ENCODE data around the gene SDE2. TPM values are rescaled to one million over a fixed set of nuclear protein-coding genes. Genes with fewer than 3 reads are reported as not detected.
"Not testable (repeated sequence)": the region's sequence is repeated elsewhere in the genome, so short reads cannot be mapped to it uniquely, and the experiment has no call there.

The SDE2 gene
- total and polyA plus RNA-seq, 2 of the 8 experiments (the other 6 are each of a cell fraction or from before 2014, with no cell fraction given): 8.5 to 16.7 TPM

GRCh38 chr1:225970592-225971157 lies 28.5 kb downstream of the SDE2 start:
- not testable (repeated sequence) for H3K14ac ChIP-seq (ENCODE audit: insufficient read length); H4K91ac ChIP-seq (replicated peaks; ENCODE audit: insufficient read length, low read length); H2BK120ac ChIP-seq (replicated peaks; ENCODE audit: low read depth, low read length); H2BK15ac ChIP-seq (ENCODE audit: low read length); H3K27me3 ChIP-seq (replicated peaks in 1 of 4; ENCODE audit: control insufficient read depth in 3 of 4, extremely low read depth in 1 of 4, insufficient read depth in 3 of 4, low read length in 3 of 4); H3K56ac ChIP-seq (replicated peaks; ENCODE audit: insufficient read length, low read depth, low read length); H2BK20ac ChIP-seq (ENCODE audit: low read length); H3K9me3 ChIP-seq (ENCODE audit: insufficient read depth in 2 of 2, low read depth in 1 of 2, low read length in 1 of 2); H2BK5ac ChIP-seq (ENCODE audit: low read depth, low read length); H3K9ac ChIP-seq (replicated peaks in 1 of 4; ENCODE audit: extremely low read depth in 1 of 4, low read depth in 3 of 4, low read length in 3 of 4); H3K79me1 ChIP-seq (ENCODE audit: low read depth, low read length); H3K4me2 ChIP-seq (ENCODE audit: insufficient read depth in 1 of 2, low read depth in 2 of 2, low read length in 2 of 2); H2AFZ ChIP-seq (ENCODE audit: low read length); H2BK12ac ChIP-seq (ENCODE audit: low read depth, low read length); H3K4ac ChIP-seq (replicated peaks; ENCODE audit: insufficient read length, low read depth, low read length); H3K27ac ChIP-seq (ENCODE audit: low read depth, low read length); H3K4me3 ChIP-seq (ENCODE audit: extremely low read depth in 1 of 4, insufficient read depth in 2 of 4, low read depth in 3 of 4, low read length in 4 of 4); H3K4me1 ChIP-seq (replicated peaks in 1 of 4; ENCODE audit: control insufficient read depth in 3 of 4, insufficient read depth in 4 of 4, low read length in 3 of 4); H3K18ac ChIP-seq (ENCODE audit: extremely low read depth, low read length); H3K79me2 ChIP-seq (ENCODE audit: control insufficient read depth in 1 of 2, insufficient read depth in 2 of 2, low read length in 2 of 2); H3K23ac ChIP-seq (ENCODE audit: insufficient read length); FAIRE-seq; H3K23me2 ChIP-seq (ENCODE audit: low read depth, low read length); H4K8ac ChIP-seq (ENCODE audit: extremely low read depth, insufficient read depth, low read length); H3K36me3 ChIP-seq (ENCODE audit: control insufficient read depth in 2 of 4, insufficient read depth in 4 of 4, low read length in 3 of 4); H4K20me1 ChIP-seq (replicated peaks in 1 of 2; ENCODE audit: control insufficient read depth in 1 of 2, insufficient read depth in 2 of 2, low read length in 2 of 2); H2AK5ac ChIP-seq (ENCODE audit: low read depth, low read length); H4K5ac ChIP-seq (ENCODE audit: insufficient read length, low read depth, low read length)
- peak in 1 of 2 experiments; percentile 32 for DNase-seq (ENCODE audit: low read depth in 1 of 2, low spot score in 2 of 2)
- 96% methylated on average over 12 of the region's 16 CpGs; no CpG with 5 or more reads in 1 of the 2 experiments for WGBS, 2 experiments (ENCODE audit: extremely low coverage in 1 of 2, insufficient coverage in 1 of 2, insufficient read length in 1 of 2, insufficient replicate concordance in 2 of 2, low coverage in 1 of 2, low lambda C conversion rate in 2 of 2, missing lambda C conversion rate in 1 of 2)
- ChIA-PET POLR2A (ENCODE audit: partially characterized antibody) (interaction anchor here (0.7 to 2.2 kb wide), 5 partner anchors 8 to 531 kb away, joined by 3 to 5 read pairs (median 3); no protein-coding TSS in a partner anchor), CTCF (ENCODE audit: partially characterized antibody) (interaction anchor here (0.8 to 7.1 kb wide), 10 partner anchors 9 to 496 kb away, joined by 3 to 86 read pairs (median 6); no protein-coding TSS in a partner anchor)

- not testable (repeated sequence) for H3K4me1 ChIP-seq (replicated peaks in 1 of 4; ENCODE audit: control insufficient read depth in 3 of 4, insufficient read depth in 4 of 4, low read length in 3 of 4); FAIRE-seq; H3K9me3 ChIP-seq (ENCODE audit: insufficient read depth in 2 of 2, low read depth in 1 of 2, low read length in 1 of 2); H3K27me3 ChIP-seq (replicated peaks in 1 of 4; ENCODE audit: control insufficient read depth in 3 of 4, extremely low read depth in 1 of 4, insufficient read depth in 3 of 4, low read length in 3 of 4); H3K23ac ChIP-seq (ENCODE audit: insufficient read length); H2BK5ac ChIP-seq (ENCODE audit: low read depth, low read length); H3K4me2 ChIP-seq (ENCODE audit: insufficient read depth in 1 of 2, low read depth in 2 of 2, low read length in 2 of 2); H3K4ac ChIP-seq (replicated peaks; ENCODE audit: insufficient read length, low read depth, low read length); H2BK20ac ChIP-seq (ENCODE audit: low read length); H3K79me1 ChIP-seq (ENCODE audit: low read depth, low read length); H3K4me3 ChIP-seq (ENCODE audit: extremely low read depth in 1 of 4, insufficient read depth in 2 of 4, low read depth in 3 of 4, low read length in 4 of 4); H4K8ac ChIP-seq (ENCODE audit: extremely low read depth, insufficient read depth, low read length); H4K91ac ChIP-seq (replicated peaks; ENCODE audit: insufficient read length, low read length); H3K9ac ChIP-seq (replicated peaks in 1 of 4; ENCODE audit: extremely low read depth in 1 of 4, low read depth in 3 of 4, low read length in 3 of 4); H3K23me2 ChIP-seq (ENCODE audit: low read depth, low read length); H3K27ac ChIP-seq (ENCODE audit: low read depth, low read length); H4K20me1 ChIP-seq (replicated peaks in 1 of 2; ENCODE audit: control insufficient read depth in 1 of 2, insufficient read depth in 2 of 2, low read length in 2 of 2); H3K14ac ChIP-seq (ENCODE audit: insufficient read length); H3K56ac ChIP-seq (replicated peaks; ENCODE audit: insufficient read length, low read depth, low read length); H2AK5ac ChIP-seq (ENCODE audit: low read depth, low read length); H3K36me3 ChIP-seq (ENCODE audit: control insufficient read depth in 2 of 4, insufficient read depth in 4 of 4, low read length in 3 of 4); H2BK15ac ChIP-seq (ENCODE audit: low read length); H3K79me2 ChIP-seq (ENCODE audit: control insufficient read depth in 1 of 2, insufficient read depth in 2 of 2, low read length in 2 of 2); H2AFZ ChIP-seq (ENCODE audit: low read length); H2BK120ac ChIP-seq (replicated peaks; ENCODE audit: low read depth, low read length); H2BK12ac ChIP-seq (ENCODE audit: low read depth, low read length); H3K18ac ChIP-seq (ENCODE audit: extremely low read depth, low read length); H4K5ac ChIP-seq (ENCODE audit: insufficient read length, low read depth, low read length)
- peak in 1 of 2 experiments; percentile 43 for DNase-seq (ENCODE audit: low read depth in 1 of 2, low spot score in 2 of 2)
- 93% methylated on average over 27 of the region's 28 CpGs; no CpG with 5 or more reads in 1 of the 2 experiments for WGBS, 2 experiments (ENCODE audit: extremely low coverage in 1 of 2, insufficient coverage in 1 of 2, insufficient read length in 1 of 2, insufficient replicate concordance in 2 of 2, low coverage in 1 of 2, low lambda C conversion rate in 2 of 2, missing lambda C conversion rate in 1 of 2)
- POLR2A ChIA-PET (ENCODE audit: partially characterized antibody): interaction anchor here (0.7 to 1.7 kb wide), 6 partner anchors 11 to 93 kb away, joined by 3 to 5 read pairs (median 3); partner anchors contain the start of gene H3-3A
- CTCF ChIA-PET (ENCODE audit: partially characterized antibody): interaction anchor here (0.6 to 7.1 kb wide), 11 partner anchors 8 to 495 kb away, joined by 3 to 86 read pairs (median 5); no protein-coding TSS in a partner anchor
Observed at GRCh38 chr1:225969751-225970150, 29.4 kb downstream of the SDE2 start.

All from H1 (cell line).